ENCODE measurements around the gene PATJ. TPM values are rescaled to one million over a fixed set of nuclear protein-coding genes. Genes with fewer than 3 reads are reported as not detected.

PATJ gene
- total and polyA plus RNA-seq, 2 of the 13 experiments (the other 11 are each of a cell fraction or from before 2014, with no cell fraction given): 6.2 to 16.8 TPM

DNA sequence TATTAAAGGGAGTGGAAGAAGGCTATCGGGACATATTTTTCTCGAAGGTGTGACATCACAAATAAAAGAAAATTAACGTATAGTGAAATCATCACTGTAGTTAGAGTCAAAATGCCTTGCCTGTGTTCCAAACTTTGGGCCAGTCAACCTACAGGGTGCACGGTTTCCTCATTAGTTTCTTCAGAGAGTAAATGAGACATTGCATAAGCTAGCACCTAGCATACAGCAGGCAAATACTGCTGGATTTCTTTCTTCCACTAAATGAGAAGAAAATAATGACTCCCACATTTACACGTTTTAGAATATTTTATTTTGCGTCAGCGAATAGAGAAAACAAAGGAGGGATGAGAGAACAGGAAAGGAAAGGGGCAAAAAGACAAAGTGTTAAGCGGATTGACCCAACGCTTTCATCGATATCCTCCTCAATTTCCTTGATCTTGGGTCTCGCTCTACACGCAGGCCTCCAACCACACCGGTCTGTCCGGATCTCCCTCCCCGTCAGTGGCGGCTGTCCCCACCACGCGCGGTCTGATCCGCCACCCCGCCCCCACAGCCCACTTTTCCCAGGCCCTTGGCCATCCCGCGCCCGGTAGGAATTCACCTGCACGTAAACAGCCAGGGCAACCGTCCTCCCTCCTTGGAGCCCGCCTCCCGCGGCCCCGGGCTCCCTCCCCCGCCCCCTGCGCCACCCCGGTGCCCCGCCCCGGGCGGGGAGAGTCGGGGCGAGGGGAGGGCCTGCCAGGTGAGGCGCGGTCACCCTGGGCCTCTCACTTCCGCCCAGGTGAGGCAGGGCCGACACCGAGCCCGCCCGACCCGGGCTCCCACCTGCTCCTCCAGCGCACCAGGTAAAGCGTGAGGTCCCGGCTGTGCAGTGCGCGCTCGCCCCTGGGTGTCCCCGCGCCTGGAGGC is at the start of gene PATJ (continued):
- TF ChIP-seq, protein P1, sequence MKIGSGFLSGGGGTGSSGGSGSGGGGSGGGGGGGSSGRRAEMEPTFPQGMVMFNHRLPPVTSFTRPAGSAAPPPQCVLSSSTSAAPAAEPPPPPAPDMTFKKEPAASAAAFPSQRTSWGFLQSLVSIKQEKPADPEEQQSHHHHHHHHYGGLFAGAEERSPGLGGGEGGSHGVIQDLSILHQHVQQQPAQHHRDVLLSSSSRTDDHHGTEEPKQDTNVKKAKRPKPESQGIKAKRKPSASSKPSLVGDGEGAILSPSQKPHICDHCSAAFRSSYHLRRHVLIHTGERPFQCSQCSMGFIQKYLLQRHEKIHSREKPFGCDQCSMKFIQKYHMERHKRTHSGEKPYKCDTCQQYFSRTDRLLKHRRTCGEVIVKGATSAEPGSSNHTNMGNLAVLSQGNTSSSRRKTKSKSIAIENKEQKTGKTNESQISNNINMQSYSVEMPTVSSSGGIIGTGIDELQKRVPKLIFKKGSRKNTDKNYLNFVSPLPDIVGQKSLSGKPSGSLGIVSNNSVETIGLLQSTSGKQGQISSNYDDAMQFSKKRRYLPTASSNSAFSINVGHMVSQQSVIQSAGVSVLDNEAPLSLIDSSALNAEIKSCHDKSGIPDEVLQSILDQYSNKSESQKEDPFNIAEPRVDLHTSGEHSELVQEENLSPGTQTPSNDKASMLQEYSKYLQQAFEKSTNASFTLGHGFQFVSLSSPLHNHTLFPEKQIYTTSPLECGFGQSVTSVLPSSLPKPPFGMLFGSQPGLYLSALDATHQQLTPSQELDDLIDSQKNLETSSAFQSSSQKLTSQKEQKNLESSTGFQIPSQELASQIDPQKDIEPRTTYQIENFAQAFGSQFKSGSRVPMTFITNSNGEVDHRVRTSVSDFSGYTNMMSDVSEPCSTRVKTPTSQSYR (CRISPR knock-in tag; IDR thresholded peaks at IDR 0.05; ENCODE audit: borderline replicate concordance): peak; percentile 41; the same call in 1 of the 2 replicates
- TF ChIP-seq, protein P2, sequence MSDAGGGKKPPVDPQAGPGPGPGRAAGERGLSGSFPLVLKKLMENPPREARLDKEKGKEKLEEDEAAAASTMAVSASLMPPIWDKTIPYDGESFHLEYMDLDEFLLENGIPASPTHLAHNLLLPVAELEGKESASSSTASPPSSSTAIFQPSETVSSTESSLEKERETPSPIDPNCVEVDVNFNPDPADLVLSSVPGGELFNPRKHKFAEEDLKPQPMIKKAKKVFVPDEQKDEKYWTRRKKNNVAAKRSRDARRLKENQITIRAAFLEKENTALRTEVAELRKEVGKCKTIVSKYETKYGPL (CRISPR knock-in tag; IDR thresholded peaks at IDR 0.05): peak; percentile 79; the same call in 1 of the 2 replicates
- TF ChIP-seq ONECUT2 (CRISPR knock-in tag; IDR thresholded peaks at IDR 0.05) (no peak), ZNF792 (CRISPR knock-in tag; IDR thresholded peaks at IDR 0.05) (peak; percentile 40; the same call in 1 of the 2 replicates), POGZ (CRISPR knock-in tag; IDR thresholded peaks at IDR 0.05) (peak; percentile 32), ZNF160 (CRISPR knock-in tag; IDR thresholded peaks at IDR 0.05) (0 out of 2 replicates have a peak, but pooled peaks have one; percentile 10), KAT8 (CRISPR knock-in tag; IDR thresholded peaks at IDR 0.05) (peak; percentile 19; the same call in 1 of the 2 replicates)
